ENCODE data around the gene SYK.

Gene SYK

GRCh38 chr9:90860826-90861225 is 59.2 kb downstream of the SYK start:
- peaks cover 0 to 42% of the 10 kb centered on the region in 2 experiments; a peak in 2 of 3 replicates for H3K36me3 ChIP-seq (ENCODE audit: control insufficient read depth in 2 of 2, insufficient read depth in 1 of 2, low read length in 2 of 2)
- ChIA-PET POLR2A (interaction anchor here (0.6 kb wide), 1 partner anchor 23 kb away, joined by 3 read pairs; no protein-coding TSS in a partner anchor), CTCF (interaction anchor here (1.2 kb wide), 1 partner anchor 10 kb away, joined by 7 read pairs; no protein-coding TSS in a partner anchor)
- no peak overlapping the region for H3K4me3 ChIP-seq (ENCODE audit: low read depth, low read length)
- no peaks in the 10 kb centered on the region for H3K4me1 ChIP-seq (ENCODE audit: control insufficient read depth, insufficient read depth, low read length)
- H3K27ac ChIP-seq (ENCODE audit: extremely low read depth, low read depth, low read length): no peak overlapping the region
- no peaks in the 10 kb centered on the region for H3K9me3 ChIP-seq (ENCODE audit: control insufficient read depth, insufficient read depth, low read depth, low read length)
- no peak for TF ChIP-seq ZNF394 (tag by site-specific recombination; IDR thresholded peaks at IDR 0.05; ENCODE audit: borderline replicate concordance)
- no peak for TF ChIP-seq ZFP37 (tag by site-specific recombination; IDR thresholded peaks at IDR 0.05)
- TF ChIP-seq ELK4 (IDR thresholded peaks at IDR 0.05; ENCODE audit: borderline replicate concordance, low read depth, low read length): no peak
- TF ChIP-seq ZNF24 (tag by site-specific recombination; IDR thresholded peaks at IDR 0.05): no peak
- TF ChIP-seq ZNF157 (tag by site-specific recombination; IDR thresholded peaks at IDR 0.05): no peak
- TF ChIP-seq ZNF707 (tag by site-specific recombination; IDR thresholded peaks at IDR 0.05): no peak
- TF ChIP-seq ZNF518A (tag by site-specific recombination; conservative IDR thresholded peaks at IDR 0.05; ENCODE audit: low read depth): no peak
- no peak for TF ChIP-seq KLF10 (tag by site-specific recombination; IDR thresholded peaks at IDR 0.05)
- no peak for TF ChIP-seq ZBTB49 (tag by site-specific recombination; IDR thresholded peaks at IDR 0.05; ENCODE audit: low read depth)
- TF ChIP-seq ZNF239 (tag by site-specific recombination; IDR thresholded peaks at IDR 0.05): no peak
- TF ChIP-seq PRDM2 (tag by site-specific recombination; IDR thresholded peaks at IDR 0.05; ENCODE audit: borderline replicate concordance): no peak
- TF ChIP-seq ZNF114 (tag by site-specific recombination; IDR thresholded peaks at IDR 0.05): no peak
- no peak for TF ChIP-seq ZSCAN23 (tag by site-specific recombination; IDR thresholded peaks at IDR 0.05)
- no peak for TF ChIP-seq ZNF629 (tag by site-specific recombination; IDR thresholded peaks at IDR 0.05)
- no peak for TF ChIP-seq ZNF211 (tag by site-specific recombination; IDR thresholded peaks at IDR 0.05; ENCODE audit: low read depth)
- no peak for TF ChIP-seq ZNF280D (tag by site-specific recombination; IDR thresholded peaks at IDR 0.05)
- TF ChIP-seq ZNF148 (tag by site-specific recombination; IDR thresholded peaks at IDR 0.05; ENCODE audit: borderline replicate concordance): no peak

All from HEK293 (cell line).